B cell (primary cell): ENCODE results near the gene AMIGO1. TPM values are rescaled to one million over a fixed set of nuclear protein-coding genes. Genes with fewer than 3 reads are reported as not detected.

Experiments used
- ATAC-seq: fragments of 200-7000 bp; cut with Tn5 transposase; one replicate; pipeline ENCODE4 v1.10.0; 2021; ENCODE audit warnings: low read depth, mild to moderate bottlenecking, moderate number of reproducible peaks, moderate library complexity
- CTCF ChIA-PET: fragments of 350-600 bp; sonication (Branson Sonifier 250); formaldehyde crosslinking; loops from one replicate; lab custom pipeline; 2021; ENCODE audit warnings: antibody characterized with exemption, inconsistent platforms; lab: Charles Lee
- POLR2A ChIA-PET: fragments of 350-600 bp; sonication (Branson Sonifier 250); formaldehyde crosslinking; loops from one replicate; lab custom pipeline; 2021; ENCODE audit warnings: antibody characterized with exemption; lab: Charles Lee
- DNase-seq: peaks from one replicate; pipeline ENCODE4 v3.0.0; 2013
- H2AFZ ChIP-seq: 2 replicates; pipeline ENCODE4 v1.6.1; 2012; ENCODE audit warnings: mild to moderate bottlenecking, low read depth, low read length; ENCODE audit not compliant: insufficient read depth, poor library complexity, severe bottlenecking
- H3K27ac ChIP-seq, 2 donors: 1 replicate in 1 of 2; 2 replicates in 1 of 2; pipeline ENCODE4 v1.5.1; 2012 to 2013; ENCODE audit warnings: low read length in 2 of 2, mild to moderate bottlenecking in 2 of 2, moderate library complexity in 1 of 2
- H3K27me3 ChIP-seq, 4 experiments: fragments of 200-600 bp in 1 of 4; sonication (generic) in 1 of 4; replicated peaks in 1 of 4; 1 replicate in 2 of 4; 2 replicates in 2 of 4; pipeline versions ENCODE4 v1.6.1 to v1.7.0; 2013 to 2016; ENCODE audit warnings: low read length in 3 of 4, mild to moderate bottlenecking in 2 of 4, mixed read lengths in 1 of 4, moderate library complexity in 1 of 4; ENCODE audit not compliant: insufficient read depth in 4 of 4, control insufficient read depth in 3 of 4; ENCODE audit errors: control extremely low read depth in 1 of 4
- H3K36me3 ChIP-seq, 2 experiments: replicated peaks in 1 of 2; 1 replicate in 1 of 2; 2 replicates in 1 of 2; pipeline versions ENCODE4 v1.6.1 to v1.7.1; 2013; ENCODE audit warnings: low read length in 1 of 2; ENCODE audit not compliant: insufficient read depth in 2 of 2, control insufficient read depth in 1 of 2; ENCODE audit errors: control extremely low read depth in 1 of 2, extremely low read depth in 1 of 2
- H3K4me1 ChIP-seq, 2 donors: fragments of 200-600 bp in 1 of 2; sonication (generic) in 1 of 2; 1 replicate in 1 of 2; 2 replicates in 1 of 2; pipeline versions ENCODE4 v1.5.1 to v1.6.1; 2013 to 2017; ENCODE audit warnings: low read length in 2 of 2; ENCODE audit not compliant: control insufficient read depth in 2 of 2, insufficient read depth in 2 of 2
- H3K4me2 ChIP-seq: replicated peaks from 2 replicates; pipeline ENCODE3; 2012; ENCODE audit warnings: mild to moderate bottlenecking, low read depth, low read length; ENCODE audit not compliant: poor library complexity, severe bottlenecking
- H3K4me3 ChIP-seq, 5 experiments: fragments of 200-600 bp in 1 of 5; sonication (generic) in 1 of 5; 1 replicate in 3 of 5; 2 replicates in 2 of 5; pipeline versions ENCODE4 v1.5.1 to v1.7.0; 2011 to 2016; ENCODE audit warnings: low read length in 4 of 5, mild to moderate bottlenecking in 4 of 5, low read depth in 2 of 5, control low read depth in 1 of 5, moderate library complexity in 1 of 5; ENCODE audit not compliant: insufficient read depth in 1 of 5; ENCODE audit errors: control extremely low read depth in 1 of 5, extremely low read depth in 1 of 5
- H3K79me2 ChIP-seq: fragments of 200-600 bp; sonication (generic); one replicate; pipeline ENCODE4 v1.6.0; 2016; ENCODE audit warnings: low read length; ENCODE audit not compliant: control insufficient read depth, insufficient read depth
- H3K9ac ChIP-seq: fragments of 200-600 bp; sonication (generic); 2 replicates; pipeline ENCODE4 v1.6.1; 2017; ENCODE audit warnings: mild to moderate bottlenecking, low read length, moderate library complexity
- H3K9me3 ChIP-seq, 3 donors: one replicate each; pipeline versions ENCODE4 v1.6.1 to v1.7.1; 2013; ENCODE audit warnings: low read length in 2 of 3; ENCODE audit not compliant: control insufficient read depth in 2 of 3, insufficient read depth in 1 of 3; ENCODE audit errors: control extremely low read depth in 1 of 3
- H4K20me1 ChIP-seq: 2 replicates; pipeline ENCODE4 v1.6.0; 2012; ENCODE audit warnings: mild to moderate bottlenecking, low read length; ENCODE audit not compliant: insufficient read depth, control insufficient read depth, poor library complexity, severe bottlenecking
- H3K27ac Mint-ChIP-seq: one replicate; pipeline ENCODE4 v1.8.0; 2021; ENCODE audit warnings: mixed read lengths
- H3K27me3 Mint-ChIP-seq: one replicate; pipeline ENCODE4 v1.8.0; 2021; ENCODE audit warnings: mixed read lengths
- H3K4me1 Mint-ChIP-seq: one replicate; pipeline ENCODE4 v1.8.0; 2021; ENCODE audit warnings: mixed read lengths
- H3K4me3 Mint-ChIP-seq: one replicate; pipeline ENCODE4 v1.8.0; 2021; ENCODE audit warnings: mixed read lengths
- H3K9me3 Mint-ChIP-seq: one replicate; pipeline ENCODE4 v1.8.0; 2022; ENCODE audit warnings: mixed read lengths; ENCODE audit not compliant: insufficient read depth
- CTCF ChIP-seq: fragments of 200-600 bp; IDR thresholded peaks from one replicate; pipeline ENCODE4 v1.8.0; 2022; ENCODE audit warnings: antibody characterized with exemption, mild to moderate bottlenecking
- EZH2 ChIP-seq: IDR thresholded peaks from 2 replicates; pipeline ENCODE4 v1.6.1; 2012; ENCODE audit warnings: borderline replicate concordance, low read depth, mild to moderate bottlenecking, moderate library complexity, low read length; ENCODE audit not compliant: insufficient read depth, poor library complexity, severe bottlenecking
- WGBS: methylation state at CpG from one replicate; pipeline ENCODE4 v1.1.5; 2013; ENCODE audit warnings: missing lambda C conversion rate; ENCODE audit not compliant: insufficient coverage; 5-methylcytosine and 5-hydroxymethylcytosine counted together
- intact Hi-C: fragments of 100-400 bp; cut with micrococcal nuclease; formaldehyde crosslinking; loops from one replicate; pipeline ENCODE4 v1.10.0; 2022
- polyA plus RNA-seq: library from polyadenylated mRNA; depleted of rRNA; stranded (reverse); fragments of >200 nt; gene quantifications from 2 replicates; pipeline ENCODE4 v1.2.3, GENCODE V29; 2012
- total RNA-seq, 2 donors: library from RNA; stranded (reverse); fragments of 120-200 nt in 1 of 2; gene quantifications; 1 replicate in 1 of 2; 2 replicates in 1 of 2; pipeline versions ENCODE4 v1.2.3 to v1.2.4, GENCODE V29; 2013 to 2022

AMIGO1 gene
- total and polyA plus RNA-seq, 2 donors (not counting 1 experiment from before 2014, with no cell fraction given), result 0.19 to 2.4 TPM

GRCh38 chr1:109481646-109482045, 27.9 kb downstream of the AMIGO1 start:
- ChIA-PET CTCF (interaction anchor here (2.3 to 37.9 kb wide), 3 partner anchors 9 to 50 kb away, joined by 8 to 926 read pairs (median 46); partner anchors contain the start of genes CYB561D1 and GPR61), POLR2A (no interaction called here)
- 86% methylated on average over 1 of the region's 2 CpGs for WGBS
- Histone ChIP-seq H3K27ac (no peak overlapping the region), H3K36me3 (no peaks in the 10 kb centered on the region), H3K4me1 (peaks cover 12 to 23% of the 10 kb centered on the region in 2 donors), H2AFZ (no peak overlapping the region), H3K27me3 (peaks cover 0 to 37% (median 14%) of the 10 kb centered on the region in 4 experiments), H3K79me2 (peaks cover 16% of the 10 kb centered on the region), H3K4me3 (no peak overlapping the region), H3K9me3 (peaks cover 0 to 5% (median 0%) of the 10 kb centered on the region in 3 donors), H3K9ac (no peak overlapping the region), H4K20me1 (no peaks in the 10 kb centered on the region), H3K4me2 (no peak overlapping the region)
- no peak overlapping the region for H3K4me3 Mint-ChIP-seq
- TF ChIP-seq CTCF (no peak), EZH2 (no peak)
- intact Hi-C loops, result loop anchor here (5.0 to 10.0 kb wide), 3 partner anchors 136 to 926 kb away; partner anchors contain the start of genes AMPD2, GNAT2, GSTM4 and LAMTOR5
- ATAC-seq (no peak), DNase-seq (no peak)
- H3K27me3 Mint-ChIP-seq, result peaks cover 39% of the 10 kb centered on the region
- no peak overlapping the region for H3K27ac Mint-ChIP-seq
- peaks cover 28% of the 10 kb centered on the region for H3K4me1 Mint-ChIP-seq
- H3K9me3 Mint-ChIP-seq, result no peaks in the 10 kb centered on the region

DNA sequence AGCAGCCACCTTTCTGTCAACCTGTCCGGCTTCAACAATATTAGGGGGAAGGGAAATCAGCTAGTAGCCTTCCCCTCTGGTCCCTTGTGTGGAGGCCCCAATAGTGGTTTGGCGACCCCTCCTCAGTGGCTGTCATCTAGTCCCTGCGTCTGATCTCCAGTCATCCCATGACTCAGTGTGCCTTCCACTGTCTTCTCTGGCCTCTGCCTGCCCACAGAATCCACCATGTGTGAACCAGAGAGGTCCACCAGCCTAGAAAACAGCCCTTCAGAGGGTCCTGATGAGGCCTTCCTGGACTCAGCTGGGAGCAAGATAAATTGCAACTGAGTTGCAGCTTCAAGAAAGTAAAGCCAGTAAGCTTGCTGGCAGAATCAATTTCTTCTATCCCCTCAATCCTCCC, 29.6 kb downstream of the AMIGO1 start:
- intact Hi-C loops, result loop anchor here (5.0 to 10.0 kb wide), 3 partner anchors 137 to 927 kb away; partner anchors contain the start of genes AMPD2, GNAT2, GSTM4 and LAMTOR5
- WGBS, result 100% methylated on average over 2 of the region's 3 CpGs
- Mint-ChIP-seq H3K27ac (no peak overlapping the region), H3K9me3 (no peaks in the 10 kb centered on the region), H3K27me3 (peaks cover 56% of the 10 kb centered on the region), H3K4me3 (no peak overlapping the region), H3K4me1 (peaks cover 21% of the 10 kb centered on the region)
- ChIA-PET CTCF (interaction anchor here (1.5 kb wide), 1 partner anchor 52 kb away, joined by 5 read pairs; no protein-coding TSS in a partner anchor), POLR2A (no interaction called here)
- TF ChIP-seq EZH2 (no peak), CTCF (no peak)
- Histone ChIP-seq H3K27ac (no peak overlapping the region), H3K9me3 (peaks cover 0 to 5% (median 0%) of the 10 kb centered on the region in 3 donors), H3K4me3 (no peak overlapping the region), H3K4me1 (peaks cover 11 to 17% of the 10 kb centered on the region in 2 donors), H2AFZ (no peak overlapping the region), H3K79me2 (peaks cover 9% of the 10 kb centered on the region), H4K20me1 (no peaks in the 10 kb centered on the region), H3K4me2 (no peak overlapping the region), H3K27me3 (peaks cover 0 to 53% (median 21%) of the 10 kb centered on the region in 4 experiments), H3K36me3 (no peaks in the 10 kb centered on the region), H3K9ac (no peak overlapping the region)
- DNase-seq (no peak), ATAC-seq (no peak)
